ENCODE measurements around the gene ACO2. TPM values are rescaled to one million over a fixed set of nuclear protein-coding genes. Genes with fewer than 3 reads are reported as not detected.

ACO2 gene
- total and polyA plus RNA-seq, 2 of the 8 experiments (the other 6 are each of a cell fraction or from before 2014, with no cell fraction given) = 52.8 to 75.4 TPM

- no peak overlapping the region for H2BK120ac ChIP-seq (replicated peaks; ENCODE audit: low read depth, low read length)
- H3K4me3 ChIP-seq (ENCODE audit: extremely low read depth in 1 of 4, insufficient read depth in 2 of 4, low read depth in 3 of 4, low read length in 4 of 4) = no peak overlapping the region
- H3K4me1 ChIP-seq (replicated peaks in 1 of 4; ENCODE audit: control insufficient read depth in 3 of 4, insufficient read depth in 4 of 4, low read length in 3 of 4) = peaks cover 0 to 5% (median 3%) of the 10 kb centered on the region in 4 experiments; a peak in 5 of 7 replicates
- H3K18ac ChIP-seq (ENCODE audit: extremely low read depth, low read length) = no peak overlapping the region
- POLR2A ChIA-PET (ENCODE audit: partially characterized antibody) = interaction anchor here (1.0 to 1.7 kb wide), 4 partner anchors 9 to 27 kb away, joined by 3 to 10 read pairs (median 4); no protein-coding TSS in a partner anchor
- no peak overlapping the region for H2BK20ac ChIP-seq (ENCODE audit: low read length)
- no peak overlapping the region for H3K14ac ChIP-seq (ENCODE audit: insufficient read length)
- H3K9ac ChIP-seq (replicated peaks in 1 of 4; ENCODE audit: extremely low read depth in 1 of 4, low read depth in 3 of 4, low read length in 3 of 4) = no peak overlapping the region; a peak in 1 of 7 replicates
- 0 out of 2 replicates have a peak, but pooled peaks cover 2% of the 10 kb centered on the region for H3K23me2 ChIP-seq (ENCODE audit: low read depth, low read length)
- FAIRE-seq (no peak), DNase-seq (ENCODE audit: low read depth in 1 of 2, low spot score in 2 of 2) (no peak)
- no peak overlapping the region for H2AFZ ChIP-seq (ENCODE audit: low read length)
- no peak overlapping the region for H3K4me2 ChIP-seq (ENCODE audit: insufficient read depth in 1 of 2, low read depth in 2 of 2, low read length in 2 of 2)
- H3K56ac ChIP-seq (replicated peaks; ENCODE audit: insufficient read length, low read depth, low read length) = no peak overlapping the region
- no peak overlapping the region for H3K4ac ChIP-seq (replicated peaks; ENCODE audit: insufficient read length, low read depth, low read length)
- H3K36me3 ChIP-seq (ENCODE audit: control insufficient read depth in 2 of 4, insufficient read depth in 4 of 4, low read length in 3 of 4) = peaks cover 0 to 8% (median 3%) of the 10 kb centered on the region in 4 experiments; a peak in 2 of 8 replicates
- 0 out of 7 replicates have a peak, but pooled peaks cover 0 to 2% (median 0%) of the 10 kb centered on the region in 4 experiments for H3K27me3 ChIP-seq (replicated peaks in 1 of 4; ENCODE audit: control insufficient read depth in 3 of 4, extremely low read depth in 1 of 4, insufficient read depth in 3 of 4, low read length in 3 of 4)
- H3K23ac ChIP-seq (ENCODE audit: insufficient read length) = no peak overlapping the region
- H3K27ac ChIP-seq (ENCODE audit: low read depth, low read length) = no peak overlapping the region
- H4K91ac ChIP-seq (replicated peaks; ENCODE audit: insufficient read length, low read length) = no peak overlapping the region
- no peak overlapping the region for H4K8ac ChIP-seq (ENCODE audit: extremely low read depth, insufficient read depth, low read length)
- H3K79me1 ChIP-seq (ENCODE audit: low read depth, low read length) = peaks cover 12% of the 10 kb centered on the region
- CTCF ChIA-PET (ENCODE audit: partially characterized antibody) = interaction anchor here (0.9 to 2.8 kb wide), 7 partner anchors 9 to 142 kb away, joined by 3 to 21 read pairs (median 6); no protein-coding TSS in a partner anchor
- H4K20me1 ChIP-seq (replicated peaks in 1 of 2; ENCODE audit: control insufficient read depth in 1 of 2, insufficient read depth in 2 of 2, low read length in 2 of 2) = peaks cover 0 to 16% of the 10 kb centered on the region in 2 experiments
- H3K79me2 ChIP-seq (ENCODE audit: control insufficient read depth in 1 of 2, insufficient read depth in 2 of 2, low read length in 2 of 2) = peaks cover 0 to 43% of the 10 kb centered on the region in 2 experiments; a peak in 3 of 4 replicates
- H4K5ac ChIP-seq (ENCODE audit: insufficient read length, low read depth, low read length) = no peak overlapping the region
- 89% methylated on average over 3 of the region's 3 CpGs; no CpG with 5 or more reads in 1 of the 2 experiments for WGBS, 2 experiments (ENCODE audit: extremely low coverage in 1 of 2, insufficient coverage in 1 of 2, insufficient read length in 1 of 2, insufficient replicate concordance in 2 of 2, low coverage in 1 of 2, low lambda C conversion rate in 2 of 2, missing lambda C conversion rate in 1 of 2)
- H2BK15ac ChIP-seq (ENCODE audit: low read length) = no peak overlapping the region
- no peak overlapping the region for H2BK12ac ChIP-seq (ENCODE audit: low read depth, low read length)
- H2BK5ac ChIP-seq (ENCODE audit: low read depth, low read length) = 0 out of 2 replicates have a peak overlapping the region, but pooled peaks have one; percentile 9
- H3K9me3 ChIP-seq (ENCODE audit: insufficient read depth in 2 of 2, low read depth in 1 of 2, low read length in 1 of 2) = no peaks in the 10 kb centered on the region
- H2AK5ac ChIP-seq (ENCODE audit: low read depth, low read length) = no peak overlapping the region
- TF ChIP-seq BACH1 (IDR thresholded peaks at IDR 0.05; ENCODE audit: low read length) (no peak), CTBP2 (IDR thresholded peaks at IDR 0.05; ENCODE audit: borderline replicate concordance, insufficient read depth, insufficient read length, low read length) (no peak), EP300 (IDR thresholded peaks at IDR 0.05; ENCODE audit: borderline replicate concordance in 1 of 2, low read depth in 2 of 2, low read length in 2 of 2) (no peak), SP4 (IDR thresholded peaks at IDR 0.05; ENCODE audit: low read length) (no peak), TBP (IDR thresholded peaks at IDR 0.05; ENCODE audit: low read depth, low read length) (no peak), TCF12 (IDR thresholded peaks at IDR 0.05; ENCODE audit: low read depth, low read length) (no peak), JUN (IDR thresholded peaks at IDR 0.05; ENCODE audit: low read depth, low read length) (no peak), ZNF274 (IDR thresholded peaks at IDR 0.05; ENCODE audit: borderline replicate concordance, extremely low read depth, low read length) (no peak), NRF1 (IDR thresholded peaks at IDR 0.05; ENCODE audit: low read depth, low read length) (no peak), NANOG (IDR thresholded peaks at IDR 0.05; ENCODE audit: insufficient read depth, low read depth, low read length, poor library complexity, severe bottlenecking) (no peak), BRCA1 (IDR thresholded peaks at IDR 0.05; ENCODE audit: low read depth, low read length) (no peak)
- TF ChIP-seq, protein P1, sequence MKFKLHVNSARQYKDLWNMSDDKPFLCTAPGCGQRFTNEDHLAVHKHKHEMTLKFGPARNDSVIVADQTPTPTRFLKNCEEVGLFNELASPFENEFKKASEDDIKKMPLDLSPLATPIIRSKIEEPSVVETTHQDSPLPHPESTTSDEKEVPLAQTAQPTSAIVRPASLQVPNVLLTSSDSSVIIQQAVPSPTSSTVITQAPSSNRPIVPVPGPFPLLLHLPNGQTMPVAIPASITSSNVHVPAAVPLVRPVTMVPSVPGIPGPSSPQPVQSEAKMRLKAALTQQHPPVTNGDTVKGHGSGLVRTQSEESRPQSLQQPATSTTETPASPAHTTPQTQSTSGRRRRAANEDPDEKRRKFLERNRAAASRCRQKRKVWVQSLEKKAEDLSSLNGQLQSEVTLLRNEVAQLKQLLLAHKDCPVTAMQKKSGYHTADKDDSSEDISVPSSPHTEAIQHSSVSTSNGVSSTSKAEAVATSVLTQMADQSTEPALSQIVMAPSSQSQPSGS (IDR thresholded peaks at IDR 0.05; ENCODE audit: low read length) = no peak
Observed at GRCh38 chr22:41541484-41541883, 72.6 kb downstream of the ACO2 start.

Measured in H1 (cell line).